Measurements from ENCODE around the gene CRB2. TPM values are rescaled to one million over a fixed set of nuclear protein-coding genes. Genes with fewer than 3 reads are reported as not detected.

CRB2 gene
- total and polyA plus RNA-seq, 2 donors (not counting 3 experiments of a cell fraction or from before 2014, with no cell fraction given) = not detected

DNA sequence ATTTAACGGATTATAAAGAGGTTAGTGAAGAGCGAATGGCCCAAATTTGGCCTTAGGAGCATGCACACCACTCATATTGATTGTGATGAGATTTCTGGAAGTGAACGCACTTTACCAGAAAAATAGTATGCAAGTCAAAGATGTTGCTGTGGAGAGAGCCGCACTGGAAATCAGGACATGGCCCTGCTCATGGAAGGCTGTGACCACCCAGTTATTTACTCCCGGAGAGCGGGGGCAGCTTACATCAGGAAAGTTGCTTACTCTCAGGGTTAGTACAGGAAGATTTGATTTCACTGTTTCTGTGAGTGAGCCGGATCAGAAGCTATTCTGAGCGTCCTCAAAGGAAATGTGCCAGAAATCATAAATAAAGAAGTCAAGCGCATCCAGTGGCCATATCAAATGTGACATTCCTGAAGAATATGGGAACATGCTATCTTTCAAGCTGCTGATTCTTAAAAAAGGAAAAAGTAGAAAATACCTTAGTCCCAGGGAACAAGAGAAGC is 44.7 kb upstream of the CRB2 start:
- dilution Hi-C loops (cut with MboI; ENCODE audit: extremely low pct_ligation_motif_present, low sequenced_read_pairs) = no loop called here
- no peaks in the 10 kb centered on the region for H3K79me2 ChIP-seq (ENCODE audit: control insufficient read depth, insufficient read depth, low read length)
- no peak overlapping the region for H3K4me2 ChIP-seq (ENCODE audit: insufficient read depth, low read length)
- no peaks in the 10 kb centered on the region for H3K9me3 ChIP-seq (replicated peaks; ENCODE audit: control insufficient read depth, insufficient read depth, low read length)
- no peaks in the 10 kb centered on the region for H3K4me1 ChIP-seq (ENCODE audit: control insufficient read depth, extremely low read depth, insufficient read depth, low read length)
- peaks cover 2% of the 10 kb centered on the region in 2 experiments for H3K27me3 ChIP-seq (ENCODE audit: control insufficient read depth in 2 of 2, insufficient read depth in 2 of 2, low read length in 2 of 2)
- no peak overlapping the region for H2AFZ ChIP-seq (ENCODE audit: low read depth, low read length)
- H3K9me1 ChIP-seq (replicated peaks; ENCODE audit: control insufficient read depth, extremely low read depth, insufficient read depth, low read length) = no peaks in the 10 kb centered on the region
- H3K36me3 ChIP-seq (ENCODE audit: control insufficient read depth in 2 of 2, extremely low read depth in 1 of 2, insufficient read depth in 2 of 2, low read length in 2 of 2) = no peaks in the 10 kb centered on the region
- no peak for FAIRE-seq
- H3K27ac ChIP-seq (ENCODE audit: insufficient read depth, low read depth, low read length) = no peak overlapping the region
- no peak overlapping the region for H3K4me3 ChIP-seq (replicated peaks in 1 of 3; ENCODE audit: insufficient read depth in 1 of 3, low read depth in 1 of 3, low read length in 3 of 3)
- H3K9ac ChIP-seq (replicated peaks; ENCODE audit: extremely low read depth, insufficient read depth, low read length) = no peak overlapping the region
- no peaks in the 10 kb centered on the region for H4K20me1 ChIP-seq (replicated peaks; ENCODE audit: control insufficient read depth, extremely low read depth, insufficient read depth, low read length)
- intact Hi-C loops (cut with micrococcal nuclease) = no loop called here
- ChIA-PET POLR2A (no interaction called here), CTCF (interaction anchor here (1.3 kb wide), 1 partner anchor 14 kb away, joined by 3 read pairs; no protein-coding TSS in a partner anchor)
- no TSS peak for BruUV-seq (replicated peaks)
- no peak for DNase-seq (ENCODE audit: low read depth, low spot score)
- TF ChIP-seq GATA2 (IDR thresholded peaks at IDR 0.05; ENCODE audit: insufficient read depth, insufficient read length, low read depth, low read length) = no peak
- no peak for TF ChIP-seq FOS (IDR thresholded peaks at IDR 0.05; ENCODE audit: borderline replicate concordance, insufficient read depth, low read length)
- TF ChIP-seq JUN (IDR thresholded peaks at IDR 0.05; ENCODE audit: borderline replicate concordance, insufficient read depth, insufficient read length, low read depth) = no peak
- TF ChIP-seq, protein P1, sequence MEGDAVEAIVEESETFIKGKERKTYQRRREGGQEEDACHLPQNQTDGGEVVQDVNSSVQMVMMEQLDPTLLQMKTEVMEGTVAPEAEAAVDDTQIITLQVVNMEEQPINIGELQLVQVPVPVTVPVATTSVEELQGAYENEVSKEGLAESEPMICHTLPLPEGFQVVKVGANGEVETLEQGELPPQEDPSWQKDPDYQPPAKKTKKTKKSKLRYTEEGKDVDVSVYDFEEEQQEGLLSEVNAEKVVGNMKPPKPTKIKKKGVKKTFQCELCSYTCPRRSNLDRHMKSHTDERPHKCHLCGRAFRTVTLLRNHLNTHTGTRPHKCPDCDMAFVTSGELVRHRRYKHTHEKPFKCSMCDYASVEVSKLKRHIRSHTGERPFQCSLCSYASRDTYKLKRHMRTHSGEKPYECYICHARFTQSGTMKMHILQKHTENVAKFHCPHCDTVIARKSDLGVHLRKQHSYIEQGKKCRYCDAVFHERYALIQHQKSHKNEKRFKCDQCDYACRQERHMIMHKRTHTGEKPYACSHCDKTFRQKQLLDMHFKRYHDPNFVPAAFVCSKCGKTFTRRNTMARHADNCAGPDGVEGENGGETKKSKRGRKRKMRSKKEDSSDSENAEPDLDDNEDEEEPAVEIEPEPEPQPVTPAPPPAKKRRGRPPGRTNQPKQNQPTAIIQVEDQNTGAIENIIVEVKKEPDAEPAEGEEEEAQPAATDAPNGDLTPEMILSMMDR (IDR thresholded peaks at IDR 0.05; ENCODE audit: extremely low read depth in 1 of 2, insufficient read depth in 1 of 2, low read depth in 1 of 2, low read length in 2 of 2) = no peak
- no peak for TF ChIP-seq POLR2AphosphoS5 (IDR thresholded peaks at IDR 0.05; ENCODE audit: insufficient read depth, low read depth, low read length)
- TF ChIP-seq MYC (IDR thresholded peaks at IDR 0.05; ENCODE audit: low read depth, low read length) = no peak
